ENCODE measurements around the gene RETREG1. TPM values are rescaled to one million over a fixed set of nuclear protein-coding genes. Genes with fewer than 3 reads are reported as not detected.

Gene RETREG1
- total RNA-seq, 1 experiment from 2014 or later, result 3.4 TPM

GRCh38 chr5:16615741-16616535 lies 859 bp downstream of the RETREG1 start:
- Histone ChIP-seq H4K91ac (ENCODE audit: insufficient read length, low read depth, low read length) (no peak overlapping the region), H2BK12ac (ENCODE audit: insufficient read length, low read depth, low read length) (no peak overlapping the region), H3K23me2 (ENCODE audit: insufficient read length, low read depth, low read length, poor library complexity, severe bottlenecking) (peaks cover 13% of the 10 kb centered on the region), H2BK5ac (ENCODE audit: insufficient read length, low read length) (no peak overlapping the region), H3K14ac (ENCODE audit: insufficient read depth, low read length) (no peak overlapping the region), H2BK20ac (ENCODE audit: low read depth, low read length, poor library complexity, severe bottlenecking) (no peak overlapping the region), H4K20me1 (ENCODE audit: control insufficient read depth, insufficient read depth, insufficient read length) (no peaks in the 10 kb centered on the region), H4K5ac (ENCODE audit: insufficient read length, low read depth, low read length) (no peak overlapping the region), H2AK5ac (ENCODE audit: insufficient read length, low read length) (no peak overlapping the region), H3K4me1 (ENCODE audit: insufficient read depth, low read length) (peaks cover 12% of the 10 kb centered on the region; the same call in 1 of the 2 replicates), H3K56ac (ENCODE audit: insufficient read length, low read depth, low read length) (no peak overlapping the region), H3K18ac (ENCODE audit: insufficient read length, low read depth, low read length) (no peak overlapping the region), H3K27me3 (ENCODE audit: insufficient read depth, low read length) (peaks cover 9% of the 10 kb centered on the region; the same call in 1 of the 2 replicates), H3K9me3 (ENCODE audit: control insufficient read depth, low read depth, low read length) (no peaks in the 10 kb centered on the region), H2AFZ (ENCODE audit: low read length) (no peak overlapping the region), H3K79me2 (ENCODE audit: insufficient read depth, low read length) (no peaks in the 10 kb centered on the region), H3K4me2 (ENCODE audit: insufficient read depth, insufficient read length, low read length) (peak overlapping the region; percentile 90), H2BK120ac (ENCODE audit: low read depth, low read length, poor library complexity, severe bottlenecking) (no peak overlapping the region), H3K23ac (ENCODE audit: insufficient read length, low read depth, low read length) (no peak overlapping the region), H3T11ph (ENCODE audit: low read length) (no peak overlapping the region), H3K27ac (ENCODE audit: insufficient read length, low read depth, low read length) (no peak overlapping the region), H3K4ac (ENCODE audit: low read depth, low read length) (no peak overlapping the region), H3K9ac (ENCODE audit: extremely low read depth, insufficient read length, low read length) (peak overlapping the region; percentile 4), H2BK15ac (ENCODE audit: low read depth, low read length) (no peak overlapping the region), H4K8ac (replicated peaks; ENCODE audit: insufficient read length, low read depth, low read length) (no peak overlapping the region), H3K79me1 (ENCODE audit: insufficient read depth, low read depth, low read length, poor library complexity, severe bottlenecking) (no peaks in the 10 kb centered on the region)
- no CpG with 5 or more reads among the region's 31 CpGs for WGBS (ENCODE audit: extremely low coverage, insufficient read length, low lambda C conversion rate)
- DNase-seq, result peak; percentile 32
- Mint-ChIP-seq H3K9me3 (peaks cover 0 to 2% of the 10 kb centered on the region in 2 experiments; a peak in 1 of 5 replicates), H3K4me3 (peak overlapping the region; percentile 75 to 91), H3K4me1 (peaks cover 7 to 11% of the 10 kb centered on the region in 2 experiments), H3K36me3 (ENCODE audit: insufficient read depth in 1 of 3, low read depth in 3 of 3) (peaks cover 0 to 4% (median 0%) of the 10 kb centered on the region in 3 experiments; a peak in 1 of 7 replicates), H3K27ac (no peak overlapping the region), H3K27me3 (ENCODE audit: low read depth) (peaks cover 28% of the 10 kb centered on the region)
- TF ChIP-seq CTCF (conservative IDR thresholded peaks at IDR 0.05), result no peak
